H1 (cell line): ENCODE results near the gene PITX3. TPM values are rescaled to one million over a fixed set of nuclear protein-coding genes. Genes with fewer than 3 reads are reported as not detected.
A peak's percentile ranks its signal among the peaks of the same experiment; 100 is the strongest.

Experiments used
- CTCF ChIA-PET: fragments of 300-600 bp; sonication (Branson Sonifier 250); formaldehyde crosslinking; loops from one replicate; lab custom pipeline; 2021; ENCODE audit not compliant: partially characterized antibody; lab: Charles Lee
- POLR2A ChIA-PET: fragments of 300-600 bp; sonication (Branson Sonifier 250); formaldehyde crosslinking; loops from one replicate; lab custom pipeline; 2021; ENCODE audit warnings: inconsistent platforms; ENCODE audit not compliant: partially characterized antibody; lab: Charles Lee
- DNase-seq, 2 experiments: peaks; one replicate each; pipeline versions ENCODE4 v3.0.0 to v3.0.0-alpha.2; 2010 to 2022; ENCODE audit warnings: low spot score in 2 of 2, low read depth in 1 of 2, mixed read lengths in 1 of 2
- FAIRE-seq: peaks from 2 replicates; lab custom pipeline; 2011; peaks lifted over from hg19 to GRCh38; lab: Jason Lieb, UNC
- H2AFZ ChIP-seq: 2 replicates; pipeline ENCODE4 v1.8.1; 2012; ENCODE audit warnings: low read length, inconsistent platforms
- H2AK5ac ChIP-seq: 2 replicates; pipeline ENCODE4 v1.6.1; 2013; ENCODE audit warnings: low read depth, low read length
- H2BK120ac ChIP-seq: replicated peaks from 2 replicates; pipeline ENCODE3; 2013; ENCODE audit warnings: low read depth, low read length, inconsistent platforms
- H2BK12ac ChIP-seq: 2 replicates; pipeline ENCODE4 v1.6.1; 2013; ENCODE audit warnings: low read depth, low read length
- H2BK15ac ChIP-seq: 2 replicates; pipeline ENCODE4 v1.6.1; 2013; ENCODE audit warnings: low read length
- H2BK20ac ChIP-seq: 2 replicates; pipeline ENCODE4 v1.6.1; 2013; ENCODE audit warnings: low read length
- H2BK5ac ChIP-seq: 2 replicates; pipeline ENCODE4 v1.6.1; 2013; ENCODE audit warnings: low read depth, low read length
- H3K14ac ChIP-seq: 2 replicates; pipeline ENCODE4 v1.6.1; 2013; ENCODE audit warnings: inconsistent platforms; ENCODE audit not compliant: insufficient read length
- H3K18ac ChIP-seq: 2 replicates; pipeline ENCODE4 v1.6.1; 2013; ENCODE audit warnings: low read length; ENCODE audit errors: extremely low read depth
- H3K23ac ChIP-seq: 2 replicates; pipeline ENCODE4 v1.6.1; 2013; ENCODE audit warnings: inconsistent platforms; ENCODE audit not compliant: insufficient read length
- H3K23me2 ChIP-seq: 2 replicates; pipeline ENCODE4 v1.6.1; 2013; ENCODE audit warnings: low read depth, low read length
- H3K27ac ChIP-seq: 2 replicates; pipeline ENCODE4 v1.6.1; 2011; ENCODE audit warnings: low read depth, low read length, inconsistent platforms
- H3K27me3 ChIP-seq, 4 experiments: replicated peaks in 1 of 4; 1 replicate in 1 of 4; 2 replicates in 3 of 4; pipeline versions ENCODE4 v1.6.1 to v1.8.1; 2011 to 2013; ENCODE audit warnings: low read length in 3 of 4, mild to moderate bottlenecking in 3 of 4, inconsistent platforms in 2 of 4, mixed read lengths in 2 of 4, moderate library complexity in 1 of 4; ENCODE audit not compliant: control insufficient read depth in 3 of 4, insufficient read depth in 3 of 4; ENCODE audit errors: extremely low read depth in 1 of 4
- H3K36me3 ChIP-seq, 4 experiments: 2 replicates each; pipeline versions ENCODE4 v1.6.1 to v1.8.1; 2011 to 2013; ENCODE audit warnings: mild to moderate bottlenecking in 4 of 4, low read length in 3 of 4, moderate library complexity in 2 of 4, control low read depth in 1 of 4, inconsistent platforms in 1 of 4; ENCODE audit not compliant: insufficient read depth in 4 of 4, control insufficient read depth in 2 of 4
- H3K4ac ChIP-seq: replicated peaks from 2 replicates; pipeline ENCODE3; 2013; ENCODE audit warnings: low read length, low read depth, mixed read lengths, inconsistent platforms; ENCODE audit not compliant: insufficient read length
- H3K4me1 ChIP-seq, 4 experiments: replicated peaks in 1 of 4; 1 replicate in 1 of 4; 2 replicates in 3 of 4; pipeline versions ENCODE4 v1.6.1 to v1.8.1; 2011 to 2013; ENCODE audit warnings: low read length in 3 of 4, inconsistent platforms in 2 of 4, mixed read lengths in 1 of 4; ENCODE audit not compliant: insufficient read depth in 4 of 4, control insufficient read depth in 3 of 4
- H3K4me2 ChIP-seq, 2 experiments: 2 replicates each; pipeline versions ENCODE4 v1.6.1 to v1.8.1; 2011 to 2013; ENCODE audit warnings: low read depth in 2 of 2, low read length in 2 of 2, control low read depth in 1 of 2, inconsistent platforms in 1 of 2, mild to moderate bottlenecking in 1 of 2; ENCODE audit not compliant: insufficient read depth in 1 of 2
- H3K4me3 ChIP-seq, 4 experiments: fragments of 200-600, 300-600 bp in 1 of 4; sonication (generic), shearing (Covaris generic), sonication (Bioruptor Twin) in 1 of 4; 2 replicates each; pipeline versions ENCODE4 v1.5.1 to v1.8.1; 2011 to 2016; ENCODE audit warnings: low read length in 4 of 4, low read depth in 3 of 4, control low read depth in 2 of 4, inconsistent platforms in 2 of 4, mild to moderate bottlenecking in 2 of 4, mixed read lengths in 1 of 4, moderate library complexity in 1 of 4; ENCODE audit not compliant: insufficient read depth in 2 of 4; ENCODE audit errors: extremely low read depth in 1 of 4
- H3K56ac ChIP-seq: replicated peaks from 2 replicates; pipeline ENCODE3; 2013; ENCODE audit warnings: low read depth, mild to moderate bottlenecking, mixed read lengths, low read length, inconsistent platforms; ENCODE audit not compliant: insufficient read length
- H3K79me1 ChIP-seq: 2 replicates; pipeline ENCODE4 v1.6.1; 2013; ENCODE audit warnings: low read depth, low read length, control low read depth
- H3K79me2 ChIP-seq, 2 experiments: 2 replicates each; pipeline versions ENCODE4 v1.6.1 to v1.8.1; 2012 to 2013; ENCODE audit warnings: low read length in 2 of 2, mild to moderate bottlenecking in 2 of 2, inconsistent platforms in 1 of 2; ENCODE audit not compliant: insufficient read depth in 2 of 2, control insufficient read depth in 1 of 2
- H3K9ac ChIP-seq, 4 experiments: replicated peaks in 1 of 4; 1 replicate in 1 of 4; 2 replicates in 3 of 4; pipeline versions ENCODE4 v1.6.1 to v1.8.1; 2011 to 2013; ENCODE audit warnings: low read depth in 3 of 4, low read length in 3 of 4, control low read depth in 2 of 4, mild to moderate bottlenecking in 2 of 4, moderate library complexity in 2 of 4, inconsistent platforms in 1 of 4; ENCODE audit errors: extremely low read depth in 1 of 4
- H3K9me3 ChIP-seq, 2 experiments: 2 replicates each; pipeline versions ENCODE4 v1.6.1 to v1.8.1; 2012 to 2013; ENCODE audit warnings: mild to moderate bottlenecking in 2 of 2, moderate library complexity in 2 of 2, control low read depth in 1 of 2, inconsistent platforms in 1 of 2, low read depth in 1 of 2, low read length in 1 of 2, mixed read lengths in 1 of 2; ENCODE audit not compliant: insufficient read depth in 2 of 2
- H4K20me1 ChIP-seq, 2 experiments: replicated peaks in 1 of 2; 2 replicates each; pipeline versions ENCODE3 to v1.8.1; 2011 to 2013; ENCODE audit warnings: inconsistent platforms in 2 of 2, low read length in 2 of 2, mild to moderate bottlenecking in 1 of 2; ENCODE audit not compliant: insufficient read depth in 2 of 2, control insufficient read depth in 1 of 2
- H4K5ac ChIP-seq: 2 replicates; pipeline ENCODE4 v1.6.1; 2013; ENCODE audit warnings: low read length, low read depth, mixed read lengths, inconsistent platforms; ENCODE audit not compliant: insufficient read length
- H4K8ac ChIP-seq: 2 replicates; pipeline ENCODE4 v1.8.0; 2013; ENCODE audit warnings: mild to moderate bottlenecking, moderate library complexity, low read length, inconsistent platforms; ENCODE audit not compliant: insufficient read depth; ENCODE audit errors: extremely low read depth
- H4K91ac ChIP-seq: replicated peaks from 2 replicates; pipeline ENCODE3; 2013; ENCODE audit warnings: low read length, mixed read lengths, inconsistent platforms; ENCODE audit not compliant: insufficient read length
- CREB1 ChIP-seq: IDR thresholded peaks from 2 replicates; pipeline ENCODE4 v1.6.1; 2012; ENCODE audit warnings: inconsistent platforms
- GTF2F1 ChIP-seq: IDR thresholded peaks from 2 replicates; pipeline ENCODE4 v1.6.1; 2012; ENCODE audit warnings: low read depth, low read length, improper control_type of control experiment, borderline replicate concordance
- JUND ChIP-seq: IDR thresholded peaks from 2 replicates; pipeline ENCODE4 v1.6.1; 2011; ENCODE audit warnings: mild to moderate bottlenecking, improper control_type of control experiment, low read length
- KDM4A ChIP-seq: IDR thresholded peaks from one replicate; pipeline ENCODE4 v1.7.1; 2012; ENCODE audit warnings: low read depth, mild to moderate bottlenecking, moderate library complexity, low read length, inconsistent platforms; ENCODE audit not compliant: severe bottlenecking
- MAX ChIP-seq: IDR thresholded peaks from 2 replicates; pipeline ENCODE4 v1.6.1; 2012; ENCODE audit warnings: inconsistent platforms
- NRF1 ChIP-seq: IDR thresholded peaks from 2 replicates; pipeline ENCODE4 v1.6.1; 2011; ENCODE audit warnings: mild to moderate bottlenecking, low read depth, low read length, improper control_type of control experiment
- TAF7 ChIP-seq: optimal IDR thresholded peaks from 2 replicates; pipeline ENCODE3; 2011; ENCODE audit warnings: low read depth, mild to moderate bottlenecking, inconsistent platforms, low read length, moderate library complexity, borderline replicate concordance
- TEAD4 ChIP-seq: IDR thresholded peaks from 2 replicates; pipeline ENCODE4 v1.6.1; 2012; ENCODE audit warnings: low read depth, low read length, inconsistent platforms, mixed read lengths
- WGBS, 2 experiments: shearing (Covaris generic) in 1 of 2; methylation state at CpG; one replicate each; pipeline versions ENCODE4 v1.1.6 to v1.1.7; 2013 to 2015; ENCODE audit warnings: low lambda C conversion rate in 2 of 2, mixed read lengths in 2 of 2, inconsistent platforms in 1 of 2, low coverage in 1 of 2, missing lambda C conversion rate in 1 of 2; ENCODE audit not compliant: insufficient replicate concordance in 2 of 2, insufficient coverage in 1 of 2, insufficient read length in 1 of 2; ENCODE audit errors: extremely low coverage in 1 of 2, missing lambda C conversion rate in 1 of 2; 5-methylcytosine and 5-hydroxymethylcytosine counted together
- polyA plus RNA-seq, 7 experiments: library from polyadenylated mRNA; depleted of rRNA in 3 of 7; stranded (reverse) in 5 of 7; unstranded in 2 of 7; fragments of >200 nt in 5 of 7; fragments of 200-250 nt in 2 of 7; gene quantifications; 1 replicate in 5 of 7; 2 replicates in 1 of 7; 4 replicates in 1 of 7; pipeline versions ENCODE4 v1.2.1 to v1.2.3, GENCODE V29; 2011 to 2013; ENCODE audit warnings: missing spikeins in 2 of 7, mixed read lengths in 2 of 7
- total RNA-seq: library from RNA; stranded (reverse); fragmentation: NEBNext Ultra II Directional; extraction: Animal tissue kit (Norgen Biotek cat#: 25700); gene quantifications from 2 replicates; pipeline ENCODE4 v1.2.1, GENCODE V29; 2021
- TF ChIP-seq, protein P1 (sequence below): IDR thresholded peaks from 2 replicates; pipeline ENCODE4 v1.6.1; 2012; ENCODE audit warnings: low read length, inconsistent platforms

Gene PITX3
- total and polyA plus RNA-seq, 2 of the 8 experiments (the other 6 are each of a cell fraction or from before 2014, with no cell fraction given): 0.18 to 0.41 TPM

GRCh38 chr10:102231357-102232318, 9.7 kb downstream of the PITX3 start:
- 27% methylated on average over 53 of the region's 76 CpGs; no CpG with 5 or more reads in 1 of the 2 experiments for WGBS, 2 experiments
- FAIRE-seq: no peak
- peak overlapping the region; percentile 7 to 88 for H3K4me2 ChIP-seq
- TF ChIP-seq KDM4A (no peak), CREB1 (no peak), TAF7 (no peak), NRF1 (no peak), GTF2F1 (no peak), JUND (no peak), MAX (peak; percentile 36; the same call in 1 of the 2 replicates), TEAD4 (peak; percentile 24; the same call in 1 of the 2 replicates)
- TF ChIP-seq, protein P1, sequence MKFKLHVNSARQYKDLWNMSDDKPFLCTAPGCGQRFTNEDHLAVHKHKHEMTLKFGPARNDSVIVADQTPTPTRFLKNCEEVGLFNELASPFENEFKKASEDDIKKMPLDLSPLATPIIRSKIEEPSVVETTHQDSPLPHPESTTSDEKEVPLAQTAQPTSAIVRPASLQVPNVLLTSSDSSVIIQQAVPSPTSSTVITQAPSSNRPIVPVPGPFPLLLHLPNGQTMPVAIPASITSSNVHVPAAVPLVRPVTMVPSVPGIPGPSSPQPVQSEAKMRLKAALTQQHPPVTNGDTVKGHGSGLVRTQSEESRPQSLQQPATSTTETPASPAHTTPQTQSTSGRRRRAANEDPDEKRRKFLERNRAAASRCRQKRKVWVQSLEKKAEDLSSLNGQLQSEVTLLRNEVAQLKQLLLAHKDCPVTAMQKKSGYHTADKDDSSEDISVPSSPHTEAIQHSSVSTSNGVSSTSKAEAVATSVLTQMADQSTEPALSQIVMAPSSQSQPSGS: no peak

More at GRCh38 chr10:102231357-102232318, 9.7 kb downstream of the PITX3 start:
- H2BK20ac ChIP-seq: no peak overlapping the region
- H2AFZ ChIP-seq: no peak overlapping the region
- ChIA-PET POLR2A (interaction anchor here (0.6 to 3.1 kb wide), 12 partner anchors 9 to 190 kb away, joined by 3 to 15 read pairs (median 4); partner anchors contain the start of genes FBXL15, GBF1, NFKB2 and PITX3), CTCF (interaction anchor here (0.7 to 24.6 kb wide), 45 partner anchors 8 to 388 kb away, joined by 3 to 862 read pairs (median 6); partner anchors contain the start of genes FBXL15, GBF1, KCNIP2 and NFKB2)
- H2BK12ac ChIP-seq: no peak overlapping the region
- peaks cover 2% of the 10 kb centered on the region in 2 experiments; a peak in 1 of 4 replicates for H3K9me3 ChIP-seq
- no peak overlapping the region for H3K27ac ChIP-seq
- no peak overlapping the region for H3K14ac ChIP-seq
- no peak overlapping the region for H3K23ac ChIP-seq
- no peaks in the 10 kb centered on the region for H3K79me2 ChIP-seq
- peak overlapping the region; percentile 33 to 67 (median 41) for H3K4me3 ChIP-seq
- H2BK15ac ChIP-seq: no peak overlapping the region
- H3K36me3 ChIP-seq: no peaks in the 10 kb centered on the region
- H3K56ac ChIP-seq: no peak overlapping the region
- H3K9ac ChIP-seq: no peak overlapping the region
- H3K23me2 ChIP-seq: peaks cover 9% of the 10 kb centered on the region; the same call in 1 of the 2 replicates
- peaks cover 2 to 10% of the 10 kb centered on the region in 2 experiments for H4K20me1 ChIP-seq
- no peak overlapping the region for H2AK5ac ChIP-seq
- no peak overlapping the region for H4K5ac ChIP-seq
- no peak overlapping the region for H3K4ac ChIP-seq
- H3K27me3 ChIP-seq: peaks cover 33 to 93% (median 80%) of the 10 kb centered on the region in 4 experiments
- H3K4me1 ChIP-seq: peaks cover 0 to 16% (median 1%) of the 10 kb centered on the region in 4 experiments; a peak in 2 of 7 replicates
- no peaks in the 10 kb centered on the region for H3K79me1 ChIP-seq
- no peak overlapping the region for H2BK5ac ChIP-seq
- H2BK120ac ChIP-seq: no peak overlapping the region
- no peak overlapping the region for H4K91ac ChIP-seq
- peak overlapping the region; percentile 47; the same call in 1 of the 2 replicates for H4K8ac ChIP-seq
- no peak overlapping the region for H3K18ac ChIP-seq
- DNase-seq: peak in 1 of 2 experiments; percentile 94
